Chondrocyte (in vitro differentiated cells): ENCODE results near the gene GAS6. TPM values are rescaled to one million over a fixed set of nuclear protein-coding genes. Genes with fewer than 3 reads are reported as not detected.
A peak's percentile ranks its signal among the peaks of the same experiment; 100 is the strongest.

Experiments used
- DNase-seq: peaks from one replicate; pipeline ENCODE4 v3.0.0; 2021; ENCODE audit warnings: mixed read lengths, low spot score
- H3K27ac Mint-ChIP-seq: one replicate; pipeline ENCODE4 v1.8.0; 2021; ENCODE audit warnings: mild to moderate bottlenecking, moderate library complexity, mixed read lengths; ENCODE audit not compliant: unreplicated experiment
- H3K27me3 Mint-ChIP-seq: 2 replicates; pipeline ENCODE4 v1.8.0; 2021; ENCODE audit warnings: low read depth, mixed read lengths
- H3K36me3 Mint-ChIP-seq: 2 replicates; pipeline ENCODE4 v1.8.0; 2021; ENCODE audit warnings: low read depth, mixed read lengths
- H3K4me1 Mint-ChIP-seq: 2 replicates; pipeline ENCODE4 v1.8.0; 2021; ENCODE audit warnings: low read depth, mild to moderate bottlenecking, mixed read lengths
- H3K4me3 Mint-ChIP-seq: one replicate; pipeline ENCODE4 v1.8.0; 2021; ENCODE audit warnings: mild to moderate bottlenecking, moderate library complexity, mixed read lengths; ENCODE audit not compliant: unreplicated experiment
- H3K9me3 Mint-ChIP-seq: 2 replicates; pipeline ENCODE4 v1.8.0; 2021; ENCODE audit warnings: low read depth, mixed read lengths
- total RNA-seq: library from RNA; stranded (reverse); gene quantifications from 3 replicates; pipeline ENCODE4 v1.2.1, GENCODE V29; 2021
- TF ChIP-seq, protein P1 (sequence below): fragments of 200-600 bp; sonication (generic); IDR thresholded peaks from 2 replicates; pipeline ENCODE4 v1.5.0; 2021; ENCODE audit warnings: antibody characterized with exemption, mild to moderate bottlenecking, moderate library complexity

Gene GAS6
- total RNA-seq, 1 donor from 2014 or later, result 111 TPM

DNA sequence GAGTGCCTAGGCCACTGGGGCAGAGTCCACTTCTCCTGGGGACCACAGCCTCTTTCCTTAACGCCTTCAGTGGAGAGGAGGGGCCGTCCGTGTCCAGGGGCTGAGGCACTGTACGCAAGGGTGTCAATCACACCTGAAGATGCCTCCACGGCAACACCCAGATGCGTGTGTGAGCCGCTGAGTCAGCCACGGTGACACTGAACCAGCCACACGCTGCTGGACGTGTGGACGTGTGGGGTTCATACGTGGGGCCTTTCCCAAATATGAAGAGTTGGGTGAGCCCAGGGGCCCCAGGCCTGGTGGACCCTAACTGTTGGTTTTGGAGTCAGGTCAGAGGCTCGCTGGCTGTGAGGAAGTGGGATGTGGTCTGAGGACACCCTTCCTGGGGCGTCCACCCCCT lies 53.2 kb downstream of the GAS6 start:
- TF ChIP-seq, protein P1, sequence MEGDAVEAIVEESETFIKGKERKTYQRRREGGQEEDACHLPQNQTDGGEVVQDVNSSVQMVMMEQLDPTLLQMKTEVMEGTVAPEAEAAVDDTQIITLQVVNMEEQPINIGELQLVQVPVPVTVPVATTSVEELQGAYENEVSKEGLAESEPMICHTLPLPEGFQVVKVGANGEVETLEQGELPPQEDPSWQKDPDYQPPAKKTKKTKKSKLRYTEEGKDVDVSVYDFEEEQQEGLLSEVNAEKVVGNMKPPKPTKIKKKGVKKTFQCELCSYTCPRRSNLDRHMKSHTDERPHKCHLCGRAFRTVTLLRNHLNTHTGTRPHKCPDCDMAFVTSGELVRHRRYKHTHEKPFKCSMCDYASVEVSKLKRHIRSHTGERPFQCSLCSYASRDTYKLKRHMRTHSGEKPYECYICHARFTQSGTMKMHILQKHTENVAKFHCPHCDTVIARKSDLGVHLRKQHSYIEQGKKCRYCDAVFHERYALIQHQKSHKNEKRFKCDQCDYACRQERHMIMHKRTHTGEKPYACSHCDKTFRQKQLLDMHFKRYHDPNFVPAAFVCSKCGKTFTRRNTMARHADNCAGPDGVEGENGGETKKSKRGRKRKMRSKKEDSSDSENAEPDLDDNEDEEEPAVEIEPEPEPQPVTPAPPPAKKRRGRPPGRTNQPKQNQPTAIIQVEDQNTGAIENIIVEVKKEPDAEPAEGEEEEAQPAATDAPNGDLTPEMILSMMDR, result no peak
- H3K36me3 Mint-ChIP-seq, result peaks cover 1% of the 10 kb centered on the region
- H3K4me3 Mint-ChIP-seq, result no peak overlapping the region
- H3K27ac Mint-ChIP-seq, result no peak overlapping the region
- DNase-seq, result no peak
- H3K9me3 Mint-ChIP-seq, result peaks cover 5% of the 10 kb centered on the region
- no peaks in the 10 kb centered on the region for H3K27me3 Mint-ChIP-seq
- H3K4me1 Mint-ChIP-seq, result peaks cover 22% of the 10 kb centered on the region

DNA sequence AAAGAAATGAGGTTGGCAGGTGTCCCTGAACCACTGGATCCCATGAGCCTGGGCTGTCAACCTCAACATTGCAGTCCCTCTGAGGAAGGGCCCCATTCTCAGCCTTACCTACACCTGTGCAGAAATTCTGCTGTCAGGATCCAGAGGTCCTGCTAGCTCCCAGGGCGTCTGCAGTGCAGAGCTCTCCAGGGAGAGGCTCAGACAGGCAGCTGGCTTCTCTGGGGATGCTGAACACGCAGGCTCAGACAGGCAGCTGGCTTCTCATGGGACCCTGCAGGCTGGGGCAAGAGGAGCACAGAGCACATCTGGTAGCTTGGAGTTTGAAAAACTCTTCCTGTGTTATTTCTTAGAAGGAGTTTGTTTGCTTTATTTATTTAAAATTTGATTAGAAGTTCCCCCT lies 53.9 kb downstream of the GAS6 start:
- Mint-ChIP-seq H3K9me3 (peaks cover 5% of the 10 kb centered on the region), H3K27ac (no peak overlapping the region), H3K4me3 (no peak overlapping the region), H3K27me3 (no peaks in the 10 kb centered on the region), H3K36me3 (peaks cover 1% of the 10 kb centered on the region), H3K4me1 (peaks cover 16% of the 10 kb centered on the region)
- no peak for DNase-seq
- TF ChIP-seq, protein P1, result no peak

DNA sequence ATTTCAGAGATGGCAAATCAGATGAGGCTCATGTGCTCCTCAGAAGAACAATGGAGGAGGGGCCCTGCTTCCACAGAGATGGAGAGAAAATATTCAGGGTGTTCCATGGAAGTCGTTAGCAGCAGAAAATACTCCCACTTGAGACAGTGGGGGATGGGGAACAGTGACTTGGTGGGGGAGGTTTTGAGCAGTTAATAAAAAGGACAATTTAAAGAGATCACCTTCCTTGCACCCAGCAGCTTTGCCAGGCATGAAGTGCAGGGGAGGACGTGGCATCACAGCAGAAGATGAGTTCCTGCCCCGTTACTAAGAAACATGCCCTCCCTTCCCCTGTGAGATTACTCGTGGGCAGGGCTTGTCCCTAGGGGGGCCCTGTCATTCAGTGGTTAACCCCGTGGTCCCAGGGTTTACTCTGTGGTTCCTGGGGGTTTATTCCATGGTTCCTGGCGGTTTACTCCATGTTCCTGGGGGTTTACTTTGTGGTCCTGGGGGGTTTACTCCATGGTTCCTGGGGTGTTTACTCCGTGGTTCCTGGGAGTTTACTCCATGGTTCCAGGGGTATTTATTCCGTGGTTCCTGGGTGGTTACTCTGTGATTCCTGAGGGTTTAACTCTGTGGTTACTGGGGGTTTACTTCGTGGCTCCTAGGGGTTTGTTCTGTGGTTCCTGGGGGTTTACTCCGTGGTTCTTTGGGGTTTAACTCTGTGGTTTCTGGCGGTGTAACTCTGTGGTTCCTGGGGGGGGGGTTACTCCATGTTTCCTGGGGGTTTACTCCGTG lies 55.6 kb downstream of the GAS6 start:
- Mint-ChIP-seq H3K27ac (no peak overlapping the region), H3K9me3 (peaks cover 5% of the 10 kb centered on the region), H3K4me1 (peaks cover 1% of the 10 kb centered on the region), H3K4me3 (no peak overlapping the region), H3K36me3 (peaks cover 1% of the 10 kb centered on the region), H3K27me3 (no peaks in the 10 kb centered on the region)
- DNase-seq, result no peak
- TF ChIP-seq, protein P1, result no peak

DNA sequence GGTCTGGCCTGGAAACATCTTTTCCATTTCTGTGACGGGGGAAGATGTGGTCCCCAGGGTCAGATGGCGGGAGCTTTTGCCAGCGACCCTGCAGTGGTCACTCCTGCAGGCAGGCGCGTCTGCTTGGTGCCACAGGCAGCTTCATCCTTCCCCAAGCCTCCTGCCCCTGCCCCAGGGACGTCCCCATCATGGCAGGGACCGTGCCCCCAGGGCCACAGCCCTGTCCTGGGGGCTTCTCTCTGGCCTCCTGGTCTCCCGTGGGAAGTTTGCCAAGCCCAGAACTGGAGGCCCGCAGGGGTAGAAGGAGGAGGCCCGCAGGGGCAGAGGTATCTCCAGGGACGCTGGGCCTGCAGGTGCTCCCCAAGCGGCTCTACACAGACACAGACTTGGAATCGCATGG lies 57.4 kb downstream of the GAS6 start:
- Mint-ChIP-seq H3K27me3 (no peaks in the 10 kb centered on the region), H3K4me1 (peaks cover 5% of the 10 kb centered on the region), H3K4me3 (no peak overlapping the region), H3K9me3 (peaks cover 5% of the 10 kb centered on the region), H3K36me3 (peaks cover 1% of the 10 kb centered on the region), H3K27ac (no peak overlapping the region)
- TF ChIP-seq, protein P1, result no peak
- no peak for DNase-seq

DNA sequence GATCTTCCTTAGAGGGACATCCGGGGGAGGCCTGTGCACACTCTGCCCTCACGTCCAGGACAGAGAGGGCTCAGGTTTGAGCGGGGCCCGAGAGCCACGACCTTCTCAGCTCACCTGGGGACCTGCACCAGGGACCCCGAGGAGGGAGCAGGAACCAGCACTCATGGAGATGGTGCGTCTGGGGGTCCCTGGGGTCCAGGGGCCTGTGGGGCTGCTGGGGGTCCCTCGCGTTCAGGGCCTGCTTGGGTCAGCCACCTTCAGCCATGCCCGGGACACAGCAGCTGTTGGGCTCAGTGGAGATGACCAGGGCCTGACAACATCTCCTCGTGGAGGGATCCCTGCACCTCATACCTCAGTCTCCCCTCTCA lies 57.8 kb downstream of the GAS6 start:
- TF ChIP-seq, protein P1, result no peak
- Mint-ChIP-seq H3K9me3 (peaks cover 5% of the 10 kb centered on the region), H3K4me1 (peaks cover 5% of the 10 kb centered on the region), H3K4me3 (no peak overlapping the region), H3K27ac (no peak overlapping the region), H3K36me3 (peaks cover 1% of the 10 kb centered on the region), H3K27me3 (no peaks in the 10 kb centered on the region)
- peak; percentile 70 for DNase-seq
